Smooth muscle cell of the umbilical artery (primary cell): ENCODE measurements around the gene CMTM4. TPM values are rescaled to one million over a fixed set of nuclear protein-coding genes. Genes with fewer than 3 reads are reported as not detected.

Experiments used
- total RNA-seq: library from RNA; depleted of rRNA; stranded (reverse); fragments of >200 nt; gene quantifications from 2 replicates; pipeline ENCODE4 v1.2.3, GENCODE V29; 2014

Gene CMTM4
- total RNA-seq = 17.5 and 23.0 TPM in 2 replicates

GRCh38 chr16:66696669-66697630, at the start of gene CMTM4:
CMTM4 (minus strand) TSS chr16:66696743; CDS start chr16:66696525, 218 bp downstream.

GRCh38 chr16:66604376-66605176, 92.0 kb downstream of the CMTM4 start, which contains the start of gene CMTM3:
CMTM3 (plus strand) TSS chr16:66604704; CDS start chr16:66604806, 102 bp downstream.

GRCh38 chr16:66578651-66579531, 117.7 kb downstream of the CMTM4 start, which contains the start of gene CMTM2:
CMTM2 (plus strand) TSS chr16:66579463; CDS start chr16:66579608, 145 bp downstream.

GRCh38 chr16:66566051-66566901, 130.3 kb downstream of the CMTM4 start, which contains the start of gene CMTM1:
CMTM1 (plus strand) TSS chr16:66566439; CDS start chr16:66566514, 75 bp downstream.

Other genes starting within 250 kb of the CMTM4 start
- gene TK2, start 146.6 kb downstream of the CMTM4 start, total RNA-seq = 48.4 and 54.3 TPM in 2 replicates
- 37.1 and 51.1 TPM in 2 replicates for gene CKLF, start 144.2 kb downstream of the CMTM4 start, total RNA-seq
- gene CMTM1, start 130.3 kb downstream of the CMTM4 start, total RNA-seq = 1.5 and 1.9 TPM in 2 replicates
- not detected in 2 replicates for gene CMTM2, start 117.3 kb downstream of the CMTM4 start, total RNA-seq
- gene CMTM3, start 92.0 kb downstream of the CMTM4 start, total RNA-seq = 8.0 and 14.8 TPM in 2 replicates
- 164 and 205 TPM in 2 replicates for gene DYNC1LI2, start 54.9 kb upstream of the CMTM4 start, total RNA-seq
- gene TERB1, start 104.8 kb upstream of the CMTM4 start, total RNA-seq = under 0.01 TPM in 1 of 2 replicates, not detected in the other
- gene NAE1, start 134.2 kb upstream of the CMTM4 start, total RNA-seq = 63.5 and 78.5 TPM in 2 replicates
- not detected in 2 replicates for gene CA7, start 147.7 kb upstream of the CMTM4 start, total RNA-seq
- gene PDP2, start 183.8 kb upstream of the CMTM4 start, total RNA-seq = 8.0 and 20.1 TPM in 2 replicates
- gene CDH16, start 222.1 kb upstream of the CMTM4 start, total RNA-seq = not detected in 2 replicates
- 21.1 and 37.4 TPM in 2 replicates for gene RRAD, start 228.8 kb upstream of the CMTM4 start, total RNA-seq
- gene CIAO2B, start 237.7 kb upstream of the CMTM4 start, total RNA-seq = 139 and 204 TPM in 2 replicates
- gene CES2, start 238.8 kb upstream of the CMTM4 start, total RNA-seq = 18.4 and 32.4 TPM in 2 replicates